HepG2 (cell line): ENCODE data around the gene SOCS1. TPM values are rescaled to one million over a fixed set of nuclear protein-coding genes. Genes with fewer than 3 reads are reported as not detected.

ENCODE experiments used
- ATF1 ChIP-seq: IDR thresholded peaks from 2 replicates; pipeline ENCODE4 v1.6.1; 2016; ENCODE audit warnings: mild to moderate bottlenecking, control low read depth
- ATF7-NPFF ChIP-seq: sonication (generic); formaldehyde crosslinking; IDR thresholded peaks from 2 replicates; pipeline ENCODE4 v1.8.1; 2023; ENCODE audit warnings: mild to moderate bottlenecking, low read depth, missing genetic modification reagents, moderate library complexity
- FOXM1 ChIP-seq: sonication (generic); formaldehyde crosslinking; IDR thresholded peaks from 2 replicates; pipeline ENCODE4 v1.5.0; 2020; ENCODE audit warnings: missing genetic modification reagents
- GZF1 ChIP-seq: sonication (generic); formaldehyde crosslinking; IDR thresholded peaks from 2 replicates; pipeline ENCODE4 v1.5.1; 2020; ENCODE audit warnings: mild to moderate bottlenecking, missing genetic modification reagents
- HNRNPH1 ChIP-seq: fragments of 200-400 bp; formaldehyde crosslinking; optimal IDR thresholded peaks from 2 replicates; pipeline ENCODE3; 2017; ENCODE audit warnings: mild to moderate bottlenecking, low read depth, low read length
- IKZF4 ChIP-seq: sonication (generic); formaldehyde crosslinking; IDR thresholded peaks from 2 replicates; pipeline ENCODE4 v1.5.1; 2020; ENCODE audit warnings: borderline replicate concordance, mild to moderate bottlenecking, low read depth, missing genetic modification reagents; ENCODE audit errors: not compliant biosample characterization
- KDM3A ChIP-seq: IDR thresholded peaks from 2 replicates; pipeline ENCODE4 v1.6.1; 2018; ENCODE audit warnings: low read depth, missing compliant biosample characterization
- KLF6 ChIP-seq: IDR thresholded peaks from 2 replicates; pipeline ENCODE4 v1.8.0; 2016; ENCODE audit warnings: missing biosample characterization, missing genetic modification reagents
- MTF2 ChIP-seq: sonication (generic); formaldehyde crosslinking; IDR thresholded peaks from 2 replicates; pipeline ENCODE4 v1.5.0; 2020; ENCODE audit warnings: missing genetic modification reagents, borderline replicate concordance
- MXD1 ChIP-seq: sonication (generic); formaldehyde crosslinking; IDR thresholded peaks from 2 replicates; pipeline ENCODE4 v1.4.0; 2020; ENCODE audit warnings: mild to moderate bottlenecking, missing genetic modification reagents
- MXD4 ChIP-seq: IDR thresholded peaks from 2 replicates; pipeline ENCODE4 v1.6.1; 2016; ENCODE audit warnings: mild to moderate bottlenecking, missing biosample characterization, missing genetic modification reagents
- NCOR1 ChIP-seq: fragments of 200-600 bp; sonication (generic); IDR thresholded peaks from 2 replicates; pipeline ENCODE4 v1.7.0; 2017; ENCODE audit warnings: antibody characterized with exemption, low read length, borderline replicate concordance
- PBX3 ChIP-seq: sonication (generic); formaldehyde crosslinking; IDR thresholded peaks from 2 replicates; pipeline ENCODE4 v1.8.1; 2023; ENCODE audit warnings: missing genetic modification reagents, inconsistent platforms, borderline replicate concordance
- PRMT3 ChIP-seq: sonication (generic); formaldehyde crosslinking; IDR thresholded peaks from 2 replicates; pipeline ENCODE4 v1.8.1; 2022; ENCODE audit warnings: low read depth, mild to moderate bottlenecking, moderate library complexity, missing genetic modification reagents, borderline replicate concordance
- SCMH1 ChIP-seq: sonication (generic); formaldehyde crosslinking; IDR thresholded peaks from 2 replicates; pipeline ENCODE4 v1.9.0; 2021; ENCODE audit warnings: missing genetic modification reagents, mild to moderate bottlenecking, borderline replicate concordance
- SIN3A ChIP-seq: IDR thresholded peaks from 2 replicates; pipeline ENCODE4 v1.6.1; 2011; ENCODE audit warnings: low read depth, mild to moderate bottlenecking, control low read depth, low read length, borderline replicate concordance
- SIX1 ChIP-seq: sonication (generic); formaldehyde crosslinking; IDR thresholded peaks from 2 replicates; pipeline ENCODE4 v1.4.0; 2020; ENCODE audit warnings: missing genetic modification reagents, borderline replicate concordance
- SNRNP70 ChIP-seq: fragments of 200-400 bp; formaldehyde crosslinking; IDR thresholded peaks from 2 replicates; pipeline ENCODE4 v1.6.1; 2017; ENCODE audit warnings: mild to moderate bottlenecking, low read depth, low read length, moderate library complexity
- XBP1 ChIP-seq: sonication (generic); formaldehyde crosslinking; IDR thresholded peaks from 2 replicates; pipeline ENCODE4 v1.5.0; 2020; ENCODE audit warnings: missing genetic modification reagents
- ZBTB38 ChIP-seq: sonication (generic); formaldehyde crosslinking; IDR thresholded peaks from 2 replicates; pipeline ENCODE4 v1.5.1; 2020; ENCODE audit warnings: mild to moderate bottlenecking, missing genetic modification reagents
- ZBTB44 ChIP-seq: sonication (generic); formaldehyde crosslinking; IDR thresholded peaks from 2 replicates; pipeline ENCODE4 v1.4.0; 2020; ENCODE audit warnings: missing genetic modification reagents
- ZC3H4 ChIP-seq: sonication (generic); formaldehyde crosslinking; IDR thresholded peaks from 2 replicates; pipeline ENCODE4 v1.4.0; 2020; ENCODE audit warnings: missing genetic modification reagents, borderline replicate concordance
- ZNF496 ChIP-seq: sonication (generic); formaldehyde crosslinking; IDR thresholded peaks from 2 replicates; pipeline ENCODE4 v1.8.1; 2023; ENCODE audit warnings: mild to moderate bottlenecking, moderate library complexity, missing genetic modification reagents; ENCODE audit not compliant: insufficient replicate concordance
- ZNF543 ChIP-seq: sonication (generic); formaldehyde crosslinking; IDR thresholded peaks from 2 replicates; pipeline ENCODE4 v1.4.0; 2020; ENCODE audit warnings: mild to moderate bottlenecking, missing genetic modification reagents
- ZSCAN31 ChIP-seq: sonication (generic); formaldehyde crosslinking; IDR thresholded peaks from 2 replicates; pipeline ENCODE4 v1.5.0; 2020; ENCODE audit warnings: low read depth, mild to moderate bottlenecking, missing genetic modification reagents
- polyA plus RNA-seq, 8 experiments: library from polyadenylated mRNA; depleted of rRNA in 3 of 8; stranded (reverse) in 7 of 8; unstranded in 1 of 8; fragments of >200 nt; fragmentation: Illumina TruSeq in 4 of 8; extraction: Trizol in 4 of 8; gene quantifications; 2 replicates each; pipeline versions ENCODE4 v1.2.1 to v1.2.3, GENCODE V29; 2011 to 2016; ENCODE audit warnings: low read depth in 4 of 8, missing spikeins in 1 of 8, mixed read lengths in 1 of 8; ENCODE audit not compliant: insufficient read depth in 1 of 8
- total RNA-seq, 5 experiments: library from RNA; depleted of rRNA; stranded (reverse); fragments of >200 nt; fragmentation: Illumina TruSeq; extraction: Trizol; gene quantifications; 2 replicates each; pipeline ENCODE4 v1.2.3, GENCODE V29; 2016; ENCODE audit warnings: low read depth in 1 of 5
- TF ChIP-seq, protein P1 (sequence below), 2 experiments: sonication (generic) in 1 of 2; formaldehyde crosslinking in 1 of 2; IDR thresholded peaks; 2 replicates each; pipeline versions ENCODE4 v1.4.0 to v1.6.1; 2018 to 2020; ENCODE audit warnings: missing genetic modification reagents in 2 of 2, borderline replicate concordance in 1 of 2, low read depth in 1 of 2, mild to moderate bottlenecking in 1 of 2, missing biosample characterization in 1 of 2

The SOCS1 gene
- total and polyA plus RNA-seq, 2 of the 13 experiments (the other 11 are each of a cell fraction or from before 2014, with no cell fraction given), result 5.3 to 6.3 TPM

GRCh38 chr16:11277607-11278337 lies 21.8 kb upstream of the SOCS1 start (continued):
- TF ChIP-seq, protein P1, sequence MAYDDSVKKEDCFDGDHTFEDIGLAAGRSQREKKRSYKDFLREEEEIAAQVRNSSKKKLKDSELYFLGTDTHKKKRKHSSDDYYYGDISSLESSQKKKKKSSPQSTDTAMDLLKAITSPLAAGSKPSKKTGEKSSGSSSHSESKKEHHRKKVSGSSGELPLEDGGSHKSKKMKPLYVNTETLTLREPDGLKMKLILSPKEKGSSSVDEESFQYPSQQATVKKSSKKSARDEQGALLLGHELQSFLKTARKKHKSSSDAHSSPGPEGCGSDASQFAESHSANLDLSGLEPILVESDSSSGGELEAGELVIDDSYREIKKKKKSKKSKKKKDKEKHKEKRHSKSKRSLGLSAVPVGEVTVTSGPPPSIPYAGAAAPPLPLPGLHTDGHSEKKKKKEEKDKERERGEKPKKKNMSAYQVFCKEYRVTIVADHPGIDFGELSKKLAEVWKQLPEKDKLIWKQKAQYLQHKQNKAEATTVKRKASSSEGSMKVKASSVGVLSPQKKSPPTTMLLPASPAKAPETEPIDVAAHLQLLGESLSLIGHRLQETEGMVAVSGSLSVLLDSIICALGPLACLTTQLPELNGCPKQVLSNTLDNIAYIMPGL (CRISPR knock-in tag; IDR thresholded peaks at IDR 0.05; ENCODE audit: borderline replicate concordance in 1 of 2, low read depth in 1 of 2), result no peak
- TF ChIP-seq HNRNPH1 (no peak), KDM3A (no peak), FOXM1 (CRISPR knock-in tag) (no peak), ZBTB44 (CRISPR knock-in tag) (no peak), GZF1 (CRISPR knock-in tag) (no peak), SIN3A (no peak), ZNF543 (CRISPR knock-in tag) (no peak), ZSCAN31 (CRISPR knock-in tag) (no peak), KLF6 (CRISPR knock-in tag) (no peak), ATF7-NPFF (CRISPR knock-in tag) (0 out of 2 replicates have a peak, but pooled peaks have one; percentile 8), SCMH1 (no peak), MTF2 (CRISPR knock-in tag) (no peak), NCOR1 (no peak), ZNF496 (CRISPR knock-in tag) (no peak), IKZF4 (no peak), PRMT3 (CRISPR knock-in tag) (no peak), SNRNP70 (no peak), MXD1 (no peak), SIX1 (CRISPR knock-in tag) (no peak), ZC3H4 (CRISPR knock-in tag) (no peak), ATF1 (no peak), ZBTB38 (CRISPR knock-in tag) (0 out of 2 replicates have a peak, but pooled peaks have one; percentile 3), MXD4 (CRISPR knock-in tag) (no peak), PBX3 (no peak), XBP1 (CRISPR knock-in tag) (no peak)
